Measurements from ENCODE around the gene TEX54.
"Not testable (repeated sequence)": the region's sequence is repeated elsewhere in the genome, so short reads cannot be mapped to it uniquely, and the experiment has no call there.

TEX54 gene

GRCh38 chr11:62855571-62856332, 23.1 kb upstream of the TEX54 start:
- DNase-seq (ENCODE audit: low read depth in 3 of 3): peak; percentile 95 to 99 (median 96)

GRCh38 chr11:62854825-62855570, 22.4 kb upstream of the TEX54 start:
- no peak for DNase-seq (ENCODE audit: low read depth in 3 of 3)

GRCh38 chr11:62854013-62854824, 21.6 kb upstream of the TEX54 start:
- DNase-seq (ENCODE audit: low read depth in 3 of 3): no peak

- DNase-seq (ENCODE audit: low read depth in 3 of 3): no peak
Observed at GRCh38 chr11:62853279-62853965, 20.8 kb upstream of the TEX54 start.

GRCh38 chr11:62852523-62853188, 20.0 kb upstream of the TEX54 start:
- DNase-seq (ENCODE audit: low read depth in 3 of 3): no peak

GRCh38 chr11:62851807-62852522, 19.3 kb upstream of the TEX54 start:
- no peak for DNase-seq (ENCODE audit: low read depth in 3 of 3)

- DNase-seq (ENCODE audit: low read depth in 3 of 3): no peak
Observed at GRCh38 chr11:62850911-62851806, 18.5 kb upstream of the TEX54 start.

- no peak for DNase-seq (ENCODE audit: low read depth in 3 of 3)
Observed at GRCh38 chr11:62847767-62848314, 15.2 kb upstream of the TEX54 start.

- DNase-seq (ENCODE audit: low read depth in 3 of 3): no peak
Observed at GRCh38 chr11:62846177-62846576, 13.5 kb upstream of the TEX54 start.

- no peak for DNase-seq (ENCODE audit: low read depth in 3 of 3)
Observed at GRCh38 chr11:62844154-62844553, 11.5 kb upstream of the TEX54 start.

- no peak for DNase-seq (ENCODE audit: low read depth in 3 of 3)
Observed at GRCh38 chr11:62843466-62843865, 10.8 kb upstream of the TEX54 start.

GRCh38 chr11:62842891-62843290, 10.2 kb upstream of the TEX54 start:
- DNase-seq (ENCODE audit: low read depth in 3 of 3): not testable (repeated sequence)

GRCh38 chr11:62842171-62842741, 9.6 kb upstream of the TEX54 start:
- DNase-seq (ENCODE audit: low read depth in 3 of 3): peak in 2 of 3 experiments; percentile 18 to 51

- peak; percentile 58 to 71 (median 61) for DNase-seq (ENCODE audit: low read depth in 3 of 3)
Observed at GRCh38 chr11:62841361-62842170, 8.9 kb upstream of the TEX54 start.

GRCh38 chr11:62840721-62841360, 8.2 kb upstream of the TEX54 start:
- DNase-seq (ENCODE audit: low read depth in 3 of 3): peak; percentile 49 to 66 (median 55)

GRCh38 chr11:62839050-62839945, 6.7 kb upstream of the TEX54 start, which contains the start of gene WDR74:
WDR74 (minus strand) TSS chr11:62839590; CDS start chr11:62839570, 20 bp downstream.
- peak; percentile 68 to 87 (median 82) for DNase-seq (ENCODE audit: low read depth in 3 of 3)
